GM21515 (cell line): ENCODE measurements around the gene RAB40B.
A peak's percentile ranks its signal among the peaks of the same experiment; 100 is the strongest.

Source experiments
- ATAC-seq: cut with Tn5 transposase; IDR thresholded peaks from one replicate; pipeline ENCODE4 v1.9.1; 2021; ENCODE audit not compliant: unreplicated experiment

RAB40B gene

GRCh38 chr17:82653651-82654528 is 44.6 kb downstream of the RAB40B start:
- ATAC-seq: no peak

GRCh38 chr17:82650723-82651122 is 47.8 kb downstream of the RAB40B start:
- ATAC-seq: no peak

GRCh38 chr17:82649501-82650261 is 48.8 kb downstream of the RAB40B start:
- ATAC-seq: no peak

GRCh38 chr17:82648742-82649331 is 49.7 kb downstream of the RAB40B start:
- no peak for ATAC-seq

GRCh38 chr17:82648165-82648668 is 50.3 kb downstream of the RAB40B start, which contains the start of gene WDR45B:
Gene WDR45B, minus strand, starts transcription at chr17:82648444. Its CDS starts 104 bp downstream, at chr17:82648340.
- peak; percentile 81 for ATAC-seq

GRCh38 chr17:82647593-82648164 is 50.8 kb downstream of the RAB40B start:
- ATAC-seq: peak; percentile 20

- no peak for ATAC-seq
These were observed 53.0 kb downstream of the RAB40B start for GRCh38 chr17:82645516-82645915.

GRCh38 chr17:82644148-82644547 is 54.4 kb downstream of the RAB40B start:
- ATAC-seq: no peak

GRCh38 chr17:82642022-82642421 is 56.5 kb downstream of the RAB40B start:
- no peak for ATAC-seq

- no peak for ATAC-seq
These were observed 58.5 kb downstream of the RAB40B start for GRCh38 chr17:82640036-82640435.

- ATAC-seq: no peak
These were observed 58.9 kb downstream of the RAB40B start for GRCh38 chr17:82639628-82640027.

- no peak for ATAC-seq
These were observed 60.2 kb downstream of the RAB40B start for GRCh38 chr17:82638183-82638773.

GRCh38 chr17:82636626-82637598 is 61.6 kb downstream of the RAB40B start:
- ATAC-seq: no peak

GRCh38 chr17:82633343-82633742 is 65.2 kb downstream of the RAB40B start:
- no peak for ATAC-seq

GRCh38 chr17:82632451-82632850 is 66.0 kb downstream of the RAB40B start:
- ATAC-seq: no peak

- ATAC-seq: no peak
These were observed 67.0 kb downstream of the RAB40B start for GRCh38 chr17:82631544-82631943.

- no peak for ATAC-seq
These were observed 68.3 kb downstream of the RAB40B start for GRCh38 chr17:82630212-82630611.

- no peak for ATAC-seq
These were observed 68.8 kb downstream of the RAB40B start for GRCh38 chr17:82629748-82630147.

- ATAC-seq: no peak
These were observed 71.1 kb downstream of the RAB40B start for GRCh38 chr17:82627405-82627804.
